ENCODE measurements around the gene CKAP5.

The CKAP5 gene

DNA sequence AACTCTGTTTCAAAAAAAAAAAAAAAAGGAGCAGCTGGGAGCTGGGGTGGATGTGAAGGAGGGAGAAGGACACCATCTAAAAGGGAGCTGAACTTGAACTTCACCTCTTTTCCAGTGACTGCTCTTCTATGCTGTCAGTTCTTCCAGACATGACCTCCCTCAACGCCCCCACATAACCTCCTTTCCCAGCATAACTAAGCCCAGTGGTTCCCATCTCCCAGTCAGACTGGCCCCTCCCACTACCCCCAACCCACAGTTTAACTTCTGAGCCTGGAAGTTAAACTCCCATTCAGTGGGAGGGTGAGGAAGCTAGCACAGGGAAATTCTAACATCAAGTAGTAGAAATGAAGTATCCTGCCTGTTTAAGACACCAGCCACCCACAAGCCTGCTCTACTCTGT, 147.5 kb downstream of the CKAP5 start:
- peak overlapping the region; percentile 19 for H3K4me3 ChIP-seq (ENCODE audit: control insufficient read depth, low read depth, low read length)
- TF ChIP-seq, protein P1, sequence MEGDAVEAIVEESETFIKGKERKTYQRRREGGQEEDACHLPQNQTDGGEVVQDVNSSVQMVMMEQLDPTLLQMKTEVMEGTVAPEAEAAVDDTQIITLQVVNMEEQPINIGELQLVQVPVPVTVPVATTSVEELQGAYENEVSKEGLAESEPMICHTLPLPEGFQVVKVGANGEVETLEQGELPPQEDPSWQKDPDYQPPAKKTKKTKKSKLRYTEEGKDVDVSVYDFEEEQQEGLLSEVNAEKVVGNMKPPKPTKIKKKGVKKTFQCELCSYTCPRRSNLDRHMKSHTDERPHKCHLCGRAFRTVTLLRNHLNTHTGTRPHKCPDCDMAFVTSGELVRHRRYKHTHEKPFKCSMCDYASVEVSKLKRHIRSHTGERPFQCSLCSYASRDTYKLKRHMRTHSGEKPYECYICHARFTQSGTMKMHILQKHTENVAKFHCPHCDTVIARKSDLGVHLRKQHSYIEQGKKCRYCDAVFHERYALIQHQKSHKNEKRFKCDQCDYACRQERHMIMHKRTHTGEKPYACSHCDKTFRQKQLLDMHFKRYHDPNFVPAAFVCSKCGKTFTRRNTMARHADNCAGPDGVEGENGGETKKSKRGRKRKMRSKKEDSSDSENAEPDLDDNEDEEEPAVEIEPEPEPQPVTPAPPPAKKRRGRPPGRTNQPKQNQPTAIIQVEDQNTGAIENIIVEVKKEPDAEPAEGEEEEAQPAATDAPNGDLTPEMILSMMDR (conservative IDR thresholded peaks at IDR 0.05; ENCODE audit: control insufficient read depth, insufficient read depth, low read depth, low read length): no peak
- DNase-seq (ENCODE audit: low read depth): peak; percentile 22

GRCh38 chr11:46697723-46698122, 148.4 kb downstream of the CKAP5 start:
- H3K4me3 ChIP-seq (ENCODE audit: control insufficient read depth, low read depth, low read length): no peak overlapping the region
- TF ChIP-seq, protein P1 (conservative IDR thresholded peaks at IDR 0.05; ENCODE audit: control insufficient read depth, insufficient read depth, low read depth, low read length): no peak
- no peak for DNase-seq (ENCODE audit: low read depth)

- TF ChIP-seq, protein P1 (conservative IDR thresholded peaks at IDR 0.05; ENCODE audit: control insufficient read depth, insufficient read depth, low read depth, low read length): no peak
- DNase-seq (ENCODE audit: low read depth): no peak
- H3K4me3 ChIP-seq (ENCODE audit: control insufficient read depth, low read depth, low read length): no peak overlapping the region
Observed at GRCh38 chr11:46697303-46697702, 148.8 kb downstream of the CKAP5 start.

DNA sequence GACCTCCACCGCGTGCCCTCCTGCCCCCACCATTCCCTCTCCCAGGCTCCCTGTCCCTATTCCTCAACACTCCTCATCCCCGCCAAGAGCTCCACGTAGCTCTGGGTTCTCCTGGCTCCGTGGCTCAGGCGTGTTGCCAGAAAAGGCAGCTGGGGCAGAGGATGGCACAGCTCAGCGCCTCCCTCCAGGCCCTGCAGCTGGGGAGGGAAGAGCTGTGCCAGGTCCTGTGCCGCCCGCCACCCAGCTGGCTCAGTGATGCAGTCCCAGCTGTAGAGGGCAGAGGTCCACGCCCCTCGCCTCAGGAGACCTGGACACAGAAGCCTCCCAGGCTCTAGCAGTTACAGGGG, 149.9 kb downstream of the CKAP5 start:
- no peak overlapping the region for H3K4me3 ChIP-seq (ENCODE audit: control insufficient read depth, low read depth, low read length)
- TF ChIP-seq, protein P1 (conservative IDR thresholded peaks at IDR 0.05; ENCODE audit: control insufficient read depth, insufficient read depth, low read depth, low read length): no peak
- no peak for DNase-seq (ENCODE audit: low read depth)

- TF ChIP-seq, protein P1 (conservative IDR thresholded peaks at IDR 0.05; ENCODE audit: control insufficient read depth, insufficient read depth, low read depth, low read length): no peak
- H3K4me3 ChIP-seq (ENCODE audit: control insufficient read depth, low read depth, low read length): no peak overlapping the region
Observed at GRCh38 chr11:46695345-46696211, 150.5 kb downstream of the CKAP5 start.

DNA sequence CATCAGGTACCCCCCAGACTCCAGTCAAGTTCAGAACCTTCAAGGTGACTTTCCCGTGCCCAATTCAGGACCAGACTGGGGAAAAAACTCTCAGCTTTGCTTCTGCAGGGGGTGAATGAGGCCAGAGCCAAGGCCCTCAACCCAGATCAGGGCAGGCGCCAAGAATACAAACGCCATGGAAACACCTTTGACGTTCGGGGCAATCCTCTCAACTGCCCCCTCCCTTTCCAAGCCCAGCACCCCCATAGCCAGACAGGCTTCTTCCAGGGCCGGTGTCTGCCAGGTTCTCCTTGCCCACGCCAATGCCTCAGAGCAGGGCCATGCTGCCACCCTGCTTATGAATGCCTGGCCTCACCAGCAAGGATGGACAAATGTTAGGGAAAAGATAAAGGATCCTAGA, 151.5 kb downstream of the CKAP5 start:
- no peak for DNase-seq (ENCODE audit: low read depth)
- H3K4me3 ChIP-seq (ENCODE audit: control insufficient read depth, low read depth, low read length): no peak overlapping the region
- TF ChIP-seq, protein P1 (conservative IDR thresholded peaks at IDR 0.05; ENCODE audit: control insufficient read depth, insufficient read depth, low read depth, low read length): no peak

More at GRCh38 chr11:46695345-46696211, 150.5 kb downstream of the CKAP5 start:
- DNase-seq (ENCODE audit: low read depth): no peak

All from fibroblast of mammary gland (primary cell).